HepG2 (cell line): ENCODE results near the gene IP6K3. TPM values are rescaled to one million over a fixed set of nuclear protein-coding genes. Genes with fewer than 3 reads are reported as not detected.

Experiments
- ARNT ChIP-seq: fragments of 450-650 bp; IDR thresholded peaks from 2 replicates; pipeline ENCODE4 v1.6.1; 2017
- ATF4 ChIP-seq, 2 experiments: fragments of 450-650 bp in 1 of 2; sonication (generic) in 1 of 2; formaldehyde crosslinking; IDR thresholded peaks; 2 replicates each; pipeline versions ENCODE4 v1.5.0 to v1.8.0; 2020 to 2022; ENCODE audit warnings: mild to moderate bottlenecking in 1 of 2, missing genetic modification reagents in 1 of 2
- BATF2 ChIP-seq: sonication (generic); formaldehyde crosslinking; IDR thresholded peaks from 2 replicates; pipeline ENCODE4 v1.8.0; 2022; ENCODE audit warnings: mild to moderate bottlenecking, missing genetic modification reagents, moderate library complexity
- HNF4A ChIP-seq: sonication (generic); formaldehyde crosslinking; IDR thresholded peaks from 2 replicates; pipeline ENCODE4 v1.4.0; 2020; ENCODE audit warnings: missing genetic modification reagents
- JUND ChIP-seq: sonication (generic); formaldehyde crosslinking; IDR thresholded peaks from 2 replicates; pipeline ENCODE4 v1.8.0; 2022; ENCODE audit warnings: mild to moderate bottlenecking, missing genetic modification reagents
- KDM5B ChIP-seq: sonication (generic); formaldehyde crosslinking; IDR thresholded peaks from 2 replicates; pipeline ENCODE4 v1.4.0; 2020; ENCODE audit warnings: missing genetic modification reagents, mild to moderate bottlenecking, borderline replicate concordance
- MED1 ChIP-seq: sonication (generic); formaldehyde crosslinking; IDR thresholded peaks from 2 replicates; pipeline ENCODE4 v1.4.0; 2020; ENCODE audit warnings: missing genetic modification reagents
- MED8 ChIP-seq: sonication (generic); formaldehyde crosslinking; IDR thresholded peaks from 2 replicates; pipeline ENCODE4 v1.8.1; 2023; ENCODE audit warnings: mild to moderate bottlenecking, missing genetic modification reagents; ENCODE audit not compliant: insufficient replicate concordance
- MYPOP ChIP-seq: sonication (generic); formaldehyde crosslinking; IDR thresholded peaks from 2 replicates; pipeline ENCODE4 v1.8.1; 2023; ENCODE audit warnings: mild to moderate bottlenecking, moderate library complexity, missing genetic modification reagents
- PHF8 ChIP-seq: sonication (generic); formaldehyde crosslinking; IDR thresholded peaks from 2 replicates; pipeline ENCODE4 v1.5.0; 2020; ENCODE audit warnings: missing genetic modification reagents
- SNAPC2 ChIP-seq: sonication (generic); formaldehyde crosslinking; IDR thresholded peaks from 2 replicates; pipeline ENCODE4 v1.8.1; 2022; ENCODE audit warnings: mild to moderate bottlenecking, missing genetic modification reagents
- SP140L ChIP-seq: sonication (generic); formaldehyde crosslinking; IDR thresholded peaks from 2 replicates; pipeline ENCODE4 v1.4.0; 2020; ENCODE audit warnings: missing genetic modification reagents, borderline replicate concordance
- STAT5B ChIP-seq: sonication (generic); formaldehyde crosslinking; IDR thresholded peaks from 2 replicates; pipeline ENCODE4 v1.4.0; 2020; ENCODE audit warnings: missing genetic modification reagents
- U2AF2 ChIP-seq: fragments of 200-400 bp; formaldehyde crosslinking; IDR thresholded peaks from 2 replicates; pipeline ENCODE4 v1.6.1; 2017; ENCODE audit warnings: low read depth, mild to moderate bottlenecking, low read length
- ZBTB38 ChIP-seq: sonication (generic); formaldehyde crosslinking; IDR thresholded peaks from 2 replicates; pipeline ENCODE4 v1.5.1; 2020; ENCODE audit warnings: mild to moderate bottlenecking, missing genetic modification reagents
- ZMYM2 ChIP-seq: sonication (generic); formaldehyde crosslinking; IDR thresholded peaks from 2 replicates; pipeline ENCODE4 v1.8.0; 2022; ENCODE audit warnings: mild to moderate bottlenecking, missing genetic modification reagents
- ZNF143 ChIP-seq: sonication (generic); formaldehyde crosslinking; IDR thresholded peaks from 2 replicates; pipeline ENCODE4 v1.4.0; 2020; ENCODE audit warnings: missing genetic modification reagents
- ZNF276 ChIP-seq: sonication (generic); formaldehyde crosslinking; IDR thresholded peaks from 2 replicates; pipeline ENCODE4 v1.4.0; 2020; ENCODE audit warnings: mild to moderate bottlenecking, low read depth, missing genetic modification reagents
- ZNF549 ChIP-seq: sonication (generic); formaldehyde crosslinking; IDR thresholded peaks from 2 replicates; pipeline ENCODE4 v1.5.0; 2020; ENCODE audit warnings: missing genetic modification reagents
- ZNF550 ChIP-seq: sonication (generic); formaldehyde crosslinking; IDR thresholded peaks from 2 replicates; pipeline ENCODE4 v1.4.0; 2020; ENCODE audit warnings: mild to moderate bottlenecking, missing genetic modification reagents, borderline replicate concordance
- ZNF749 ChIP-seq: sonication (generic); formaldehyde crosslinking; IDR thresholded peaks from 2 replicates; pipeline ENCODE4 v1.8.0; 2022; ENCODE audit warnings: mild to moderate bottlenecking, missing genetic modification reagents, moderate library complexity, borderline replicate concordance
- ZSCAN12 ChIP-seq: sonication (generic); formaldehyde crosslinking; IDR thresholded peaks from 2 replicates; pipeline ENCODE4 v1.9.0; 2021; ENCODE audit warnings: mild to moderate bottlenecking, missing genetic modification reagents
- polyA plus RNA-seq, 8 experiments: library from polyadenylated mRNA; depleted of rRNA in 3 of 8; stranded (reverse) in 7 of 8; unstranded in 1 of 8; fragments of >200 nt; fragmentation: Illumina TruSeq in 4 of 8; extraction: Trizol in 4 of 8; gene quantifications; 2 replicates each; pipeline versions ENCODE4 v1.2.1 to v1.2.3, GENCODE V29; 2011 to 2016; ENCODE audit warnings: low read depth in 4 of 8, missing spikeins in 1 of 8, mixed read lengths in 1 of 8; ENCODE audit not compliant: insufficient read depth in 1 of 8
- total RNA-seq, 5 experiments: library from RNA; depleted of rRNA; stranded (reverse); fragments of >200 nt; fragmentation: Illumina TruSeq; extraction: Trizol; gene quantifications; 2 replicates each; pipeline ENCODE4 v1.2.3, GENCODE V29; 2016; ENCODE audit warnings: low read depth in 1 of 5
- TF ChIP-seq, protein P1 (sequence below): sonication (generic); formaldehyde crosslinking; IDR thresholded peaks from 2 replicates; pipeline ENCODE4 v1.4.0; 2020; ENCODE audit warnings: missing genetic modification reagents
- TF ChIP-seq, protein P2 (sequence below): sonication (generic); formaldehyde crosslinking; IDR thresholded peaks from 2 replicates; pipeline ENCODE4 v1.4.0; 2020; ENCODE audit warnings: mild to moderate bottlenecking, missing genetic modification reagents

The IP6K3 gene
- total and polyA plus RNA-seq, 2 of the 13 experiments (the other 11 are each of a cell fraction or from before 2014, with no cell fraction given), result 0.11 to 0.18 TPM

GRCh38 chr6:33761922-33762629, 15.4 kb upstream of the IP6K3 start (continued):
- TF ChIP-seq ZNF276 (CRISPR knock-in tag) (no peak), SP140L (CRISPR knock-in tag) (no peak), U2AF2 (no peak), MED1 (CRISPR knock-in tag) (peak; percentile 89), ZNF550 (0 out of 2 replicates have a peak, but pooled peaks have one; percentile 77), ARNT (no peak), JUND (CRISPR knock-in tag) (peak; percentile 66; the same call in 1 of the 2 replicates), STAT5B (CRISPR knock-in tag) (no peak), SNAPC2 (CRISPR knock-in tag) (no peak; the same call in 1 of the 2 replicates), ATF4 (CRISPR knock-in tag; IDR thresholded peaks at IDR 0.05) (0 out of 4 replicates have a peak, but pooled peaks of 1 of the 2 experiments have one; percentile 45), ZBTB38 (CRISPR knock-in tag) (peak; percentile 58; the same call in 1 of the 2 replicates), BATF2 (CRISPR knock-in tag) (no peak), MED8 (CRISPR knock-in tag) (no peak), HNF4A (CRISPR knock-in tag) (peak; percentile 96), ZSCAN12 (CRISPR knock-in tag) (no peak), ZMYM2 (peak; percentile 76), ZNF549 (CRISPR knock-in tag) (no peak), ZNF749 (CRISPR knock-in tag) (no peak), PHF8 (CRISPR knock-in tag) (no peak), KDM5B (peak; percentile 88), MYPOP (peak; percentile 85), ZNF143 (CRISPR knock-in tag) (peak; percentile 28; the same call in 1 of the 2 replicates)
- TF ChIP-seq, protein P1, sequence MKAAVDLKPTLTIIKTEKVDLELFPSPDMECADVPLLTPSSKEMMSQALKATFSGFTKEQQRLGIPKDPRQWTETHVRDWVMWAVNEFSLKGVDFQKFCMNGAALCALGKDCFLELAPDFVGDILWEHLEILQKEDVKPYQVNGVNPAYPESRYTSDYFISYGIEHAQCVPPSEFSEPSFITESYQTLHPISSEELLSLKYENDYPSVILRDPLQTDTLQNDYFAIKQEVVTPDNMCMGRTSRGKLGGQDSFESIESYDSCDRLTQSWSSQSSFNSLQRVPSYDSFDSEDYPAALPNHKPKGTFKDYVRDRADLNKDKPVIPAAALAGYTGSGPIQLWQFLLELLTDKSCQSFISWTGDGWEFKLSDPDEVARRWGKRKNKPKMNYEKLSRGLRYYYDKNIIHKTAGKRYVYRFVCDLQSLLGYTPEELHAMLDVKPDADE (CRISPR knock-in tag), result no peak
- TF ChIP-seq, protein P2, sequence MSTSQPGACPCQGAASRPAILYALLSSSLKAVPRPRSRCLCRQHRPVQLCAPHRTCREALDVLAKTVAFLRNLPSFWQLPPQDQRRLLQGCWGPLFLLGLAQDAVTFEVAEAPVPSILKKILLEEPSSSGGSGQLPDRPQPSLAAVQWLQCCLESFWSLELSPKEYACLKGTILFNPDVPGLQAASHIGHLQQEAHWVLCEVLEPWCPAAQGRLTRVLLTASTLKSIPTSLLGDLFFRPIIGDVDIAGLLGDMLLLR (CRISPR knock-in tag), result 0 out of 2 replicates have a peak, but pooled peaks have one; percentile 35
